Neural cell (in vitro differentiated cells): ENCODE results near the gene UNC5C. TPM values are rescaled to one million over a fixed set of nuclear protein-coding genes. Genes with fewer than 3 reads are reported as not detected.

Experiments used
- H2AFZ ChIP-seq: fragments of 200-600, 300-800 bp; sonication (generic), shearing (Covaris generic); 2 replicates; pipeline ENCODE4 v1.6.0; 2014; ENCODE audit warnings: low read depth, mild to moderate bottlenecking, antibody characterized with exemption, low read length, moderate library complexity
- H3F3A ChIP-seq: fragments of 200-600 bp; shearing (Covaris generic); 2 replicates; pipeline ENCODE4 v1.6.1; 2016; ENCODE audit warnings: mild to moderate bottlenecking, moderate library complexity, mixed read lengths, antibody characterized with exemption, low read length; ENCODE audit not compliant: insufficient read depth, poor library complexity, severe bottlenecking
- H3K27ac ChIP-seq: fragments of 200-600, 300-800 bp; sonication (generic), shearing (Covaris generic); 2 replicates; pipeline ENCODE4 v1.5.1; 2014; ENCODE audit warnings: mild to moderate bottlenecking, low read length, moderate library complexity
- H3K27me3 ChIP-seq: fragments of 300-800, 200-600 bp; sonication (generic), shearing (Covaris generic); 2 replicates; pipeline ENCODE4 v1.6.0; 2014; ENCODE audit warnings: mild to moderate bottlenecking, low read depth, low read length, moderate library complexity; ENCODE audit not compliant: insufficient read depth
- H3K36me3 ChIP-seq: fragments of 300-800, 200-600 bp; sonication (generic), shearing (Covaris generic); 2 replicates; pipeline ENCODE4 v1.5.1; 2014; ENCODE audit warnings: mild to moderate bottlenecking, antibody characterized with exemption, low read length, moderate library complexity; ENCODE audit not compliant: insufficient read depth
- H3K4me2 ChIP-seq: fragments of 300-800, 200-600 bp; sonication (generic), shearing (Covaris generic); 2 replicates; pipeline ENCODE4 v1.6.0; 2014; ENCODE audit warnings: mild to moderate bottlenecking, low read length
- H3K4me3 ChIP-seq: fragments of 300-800, 200-600 bp; sonication (generic), shearing (Covaris generic); 2 replicates; pipeline ENCODE4 v1.5.1; 2014; ENCODE audit warnings: mild to moderate bottlenecking, low read length, moderate library complexity
- H3K79me2 ChIP-seq: fragments of 200-600 bp; shearing (Covaris generic); replicated peaks from 2 replicates; pipeline ENCODE4 v1.6.0; 2014; ENCODE audit warnings: mild to moderate bottlenecking, low read length, moderate library complexity; ENCODE audit not compliant: insufficient read depth
- H3K9ac ChIP-seq: fragments of 300-800, 200-600 bp; sonication (generic), shearing (Covaris generic); 2 replicates; pipeline ENCODE4 v1.6.1; 2016; ENCODE audit warnings: mild to moderate bottlenecking, low read length, mixed read lengths
- H3K9me2 ChIP-seq: fragments of 200-600 bp; shearing (Covaris generic); 2 replicates; pipeline ENCODE4 v1.6.1; 2016; ENCODE audit warnings: mild to moderate bottlenecking, low read length, mixed read lengths; ENCODE audit not compliant: insufficient read depth
- H3K9me3 ChIP-seq: fragments of 200-600, 300-800 bp; sonication (generic), shearing (Covaris generic); 2 replicates; pipeline ENCODE4 v1.6.1; 2016; ENCODE audit warnings: mild to moderate bottlenecking, mixed run types, low read length, moderate library complexity, mixed read lengths
- H4K20me1 ChIP-seq: fragments of 200-600 bp; shearing (Covaris generic); 2 replicates; pipeline ENCODE4 v1.6.1; 2016; ENCODE audit warnings: mild to moderate bottlenecking, mixed run types; ENCODE audit not compliant: insufficient read depth
- CTCF ChIP-seq: fragments of 450-650 bp; IDR thresholded peaks from 2 replicates; pipeline ENCODE4 v1.5.1; 2014; ENCODE audit warnings: antibody characterized with exemption, mild to moderate bottlenecking, moderate library complexity; ENCODE audit not compliant: poor library complexity, severe bottlenecking
- EP300 ChIP-seq: fragments of 450-650 bp; conservative IDR thresholded peaks from 2 replicates; pipeline ENCODE4 v1.6.1; 2014; ENCODE audit warnings: antibody characterized with exemption, mild to moderate bottlenecking, moderate library complexity; ENCODE audit not compliant: poor library complexity, severe bottlenecking
- EZH2 ChIP-seq: fragments of 200-600, 300-800 bp; shearing (Covaris generic), sonication (generic); IDR thresholded peaks from 2 replicates; pipeline ENCODE4 v1.6.1; 2014; ENCODE audit warnings: antibody characterized with exemption, low read length, borderline replicate concordance, mild to moderate bottlenecking; ENCODE audit not compliant: insufficient read depth, poor library complexity, severe bottlenecking
- MXI1 ChIP-seq: fragments of 450-650 bp; conservative IDR thresholded peaks from 2 replicates; pipeline ENCODE4 v1.6.1; 2014; ENCODE audit warnings: antibody characterized with exemption, mild to moderate bottlenecking; ENCODE audit not compliant: poor library complexity, severe bottlenecking
- POLR2AphosphoS5 ChIP-seq: IDR thresholded peaks from 2 replicates; pipeline ENCODE4 v1.6.1; 2012
- RAD21 ChIP-seq: fragments of 450-650 bp; conservative IDR thresholded peaks from 2 replicates; pipeline ENCODE4 v1.6.1; 2014; ENCODE audit warnings: antibody characterized with exemption, mild to moderate bottlenecking, moderate library complexity
- SMC3 ChIP-seq: fragments of 450-650 bp; conservative IDR thresholded peaks from 2 replicates; pipeline ENCODE4 v1.6.1; 2014; ENCODE audit warnings: antibody characterized with exemption, mild to moderate bottlenecking, moderate library complexity; ENCODE audit not compliant: poor library complexity
- TAF1 ChIP-seq: IDR thresholded peaks from 2 replicates; pipeline ENCODE4 v1.6.1; 2012; ENCODE audit warnings: low read depth
- polyA plus RNA-seq: library from polyadenylated mRNA; depleted of rRNA; stranded (reverse); fragments of >200 nt; gene quantifications from 2 replicates; pipeline ENCODE4 v1.2.3, GENCODE V29; 2014
- TF ChIP-seq, protein P1 (sequence below): IDR thresholded peaks from 2 replicates; pipeline ENCODE4 v1.6.1; 2012; ENCODE audit warnings: borderline replicate concordance

Gene UNC5C
- polyA plus RNA-seq, 1 donor from 2014 or later, result 0.56 TPM

GRCh38 chr4:95314573-95314972, 234.2 kb downstream of the UNC5C start:
- H3K79me2 ChIP-seq, result no peaks in the 10 kb centered on the region
- H3K9ac ChIP-seq, result no peak overlapping the region
- H3K36me3 ChIP-seq, result no peaks in the 10 kb centered on the region
- H3K4me2 ChIP-seq, result no peak overlapping the region
- no peak overlapping the region for H3K27ac ChIP-seq
- H4K20me1 ChIP-seq, result no peaks in the 10 kb centered on the region
- H3K9me3 ChIP-seq, result no peaks in the 10 kb centered on the region
- H3K9me2 ChIP-seq, result no peaks in the 10 kb centered on the region
- no peaks in the 10 kb centered on the region for H3F3A ChIP-seq
- TF ChIP-seq CTCF, result no peak
- TF ChIP-seq EZH2, result no peak
- peak; percentile 88 for TF ChIP-seq EP300
- TF ChIP-seq POLR2AphosphoS5, result peak; percentile 68
- no peaks in the 10 kb centered on the region for H3K27me3 ChIP-seq
- H2AFZ ChIP-seq, result no peak overlapping the region
- no peak overlapping the region for H3K4me3 ChIP-seq

DNA sequence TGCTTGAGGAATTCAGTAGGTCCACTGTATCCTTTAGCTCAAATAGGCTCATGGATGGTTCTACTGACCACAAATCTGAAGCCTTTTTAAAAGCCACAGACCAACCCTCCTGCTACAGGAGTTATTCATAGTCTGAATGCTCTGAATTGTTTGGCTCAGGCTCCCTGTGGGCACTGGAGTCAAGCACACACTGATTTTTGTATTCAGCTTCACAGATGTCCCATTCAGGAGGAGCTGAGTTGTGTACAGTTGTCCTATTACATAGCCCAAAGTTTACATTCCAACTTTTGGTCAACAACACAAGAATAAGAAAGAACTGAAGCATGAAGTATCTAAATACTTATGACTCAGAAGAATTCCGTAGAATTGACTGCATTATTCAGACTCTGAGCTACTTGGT, 243.9 kb downstream of the UNC5C start:
- H3K4me3 ChIP-seq, result no peak overlapping the region
- no peaks in the 10 kb centered on the region for H4K20me1 ChIP-seq

More for the DNA sequence above, 243.9 kb downstream of the UNC5C start:
- Histone ChIP-seq H3K36me3 (no peaks in the 10 kb centered on the region), H3K9me2 (no peaks in the 10 kb centered on the region), H3K27ac (no peak overlapping the region), H3K27me3 (no peaks in the 10 kb centered on the region), H3F3A (no peaks in the 10 kb centered on the region), H3K79me2 (no peaks in the 10 kb centered on the region), H3K9me3 (no peaks in the 10 kb centered on the region), H3K9ac (no peak overlapping the region), H2AFZ (no peak overlapping the region), H3K4me2 (no peak overlapping the region)
- TF ChIP-seq POLR2AphosphoS5, result no peak
- TF ChIP-seq CTCF, result no peak
- no peak for TF ChIP-seq MXI1
- no peak for TF ChIP-seq EP300
- TF ChIP-seq, protein P1, sequence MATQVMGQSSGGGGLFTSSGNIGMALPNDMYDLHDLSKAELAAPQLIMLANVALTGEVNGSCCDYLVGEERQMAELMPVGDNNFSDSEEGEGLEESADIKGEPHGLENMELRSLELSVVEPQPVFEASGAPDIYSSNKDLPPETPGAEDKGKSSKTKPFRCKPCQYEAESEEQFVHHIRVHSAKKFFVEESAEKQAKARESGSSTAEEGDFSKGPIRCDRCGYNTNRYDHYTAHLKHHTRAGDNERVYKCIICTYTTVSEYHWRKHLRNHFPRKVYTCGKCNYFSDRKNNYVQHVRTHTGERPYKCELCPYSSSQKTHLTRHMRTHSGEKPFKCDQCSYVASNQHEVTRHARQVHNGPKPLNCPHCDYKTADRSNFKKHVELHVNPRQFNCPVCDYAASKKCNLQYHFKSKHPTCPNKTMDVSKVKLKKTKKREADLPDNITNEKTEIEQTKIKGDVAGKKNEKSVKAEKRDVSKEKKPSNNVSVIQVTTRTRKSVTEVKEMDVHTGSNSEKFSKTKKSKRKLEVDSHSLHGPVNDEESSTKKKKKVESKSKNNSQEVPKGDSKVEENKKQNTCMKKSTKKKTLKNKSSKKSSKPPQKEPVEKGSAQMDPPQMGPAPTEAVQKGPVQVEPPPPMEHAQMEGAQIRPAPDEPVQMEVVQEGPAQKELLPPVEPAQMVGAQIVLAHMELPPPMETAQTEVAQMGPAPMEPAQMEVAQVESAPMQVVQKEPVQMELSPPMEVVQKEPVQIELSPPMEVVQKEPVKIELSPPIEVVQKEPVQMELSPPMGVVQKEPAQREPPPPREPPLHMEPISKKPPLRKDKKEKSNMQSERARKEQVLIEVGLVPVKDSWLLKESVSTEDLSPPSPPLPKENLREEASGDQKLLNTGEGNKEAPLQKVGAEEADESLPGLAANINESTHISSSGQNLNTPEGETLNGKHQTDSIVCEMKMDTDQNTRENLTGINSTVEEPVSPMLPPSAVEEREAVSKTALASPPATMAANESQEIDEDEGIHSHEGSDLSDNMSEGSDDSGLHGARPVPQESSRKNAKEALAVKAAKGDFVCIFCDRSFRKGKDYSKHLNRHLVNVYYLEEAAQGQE, result no peak
- TF ChIP-seq SMC3, result no peak
- TF ChIP-seq TAF1, result no peak
- TF ChIP-seq RAD21, result no peak
- TF ChIP-seq EZH2, result no peak
